KOPT-K1 (cell line): Measurements from ENCODE around the gene SLC9A9.
"Not testable (repeated sequence)": the region's sequence is repeated elsewhere in the genome, so short reads cannot be mapped to it uniquely, and the experiment has no call there.

ENCODE experiments used
- H3K27ac ChIP-seq: fragments of 200-600 bp; sonication (generic); 2 replicates; pipeline ENCODE4 v1.5.1; 2016; ENCODE audit warnings: antibody characterized with exemption, mild to moderate bottlenecking, low read depth, low read length; ENCODE audit not compliant: poor library complexity, severe bottlenecking
- H3K36me3 ChIP-seq: fragments of 200-600 bp; sonication (generic); 2 replicates; pipeline ENCODE4 v1.5.1; 2017; ENCODE audit warnings: antibody characterized with exemption, mild to moderate bottlenecking, low read length, moderate library complexity; ENCODE audit not compliant: insufficient read depth
- H3K9me3 ChIP-seq: fragments of 200-600 bp; sonication (generic); 2 replicates; pipeline ENCODE4 v1.5.1; 2017; ENCODE audit warnings: antibody characterized with exemption, low read length, mild to moderate bottlenecking; ENCODE audit not compliant: insufficient read depth, poor library complexity, severe bottlenecking

SLC9A9 gene

GRCh38 chr3:143809121-143809621 is 39.1 kb downstream of the SLC9A9 start:
- Histone ChIP-seq H3K27ac (no peak overlapping the region), H3K36me3 (no peaks in the 10 kb centered on the region), H3K9me3 (no peaks in the 10 kb centered on the region)

- Histone ChIP-seq H3K36me3 (no peaks in the 10 kb centered on the region), H3K9me3 (no peaks in the 10 kb centered on the region), H3K27ac (no peak overlapping the region)
Observed at GRCh38 chr3:143808030-143808429, 40.2 kb downstream of the SLC9A9 start.

GRCh38 chr3:143806038-143806437 is 42.2 kb downstream of the SLC9A9 start:
- no peaks in the 10 kb centered on the region for H3K36me3 ChIP-seq
- H3K9me3 ChIP-seq = no peaks in the 10 kb centered on the region
- H3K27ac ChIP-seq = no peak overlapping the region

GRCh38 chr3:143805476-143805875 is 42.8 kb downstream of the SLC9A9 start:
- H3K36me3 ChIP-seq, H3K9me3 ChIP-seq, H3K27ac ChIP-seq: not testable (repeated sequence)

- H3K9me3 ChIP-seq, H3K27ac ChIP-seq, H3K36me3 ChIP-seq: not testable (repeated sequence)
Observed at GRCh38 chr3:143801046-143801445, 47.2 kb downstream of the SLC9A9 start.

- not testable (repeated sequence) for H3K36me3 ChIP-seq, H3K9me3 ChIP-seq, H3K27ac ChIP-seq
Observed at GRCh38 chr3:143798151-143798550, 50.1 kb downstream of the SLC9A9 start.

- no peaks in the 10 kb centered on the region for H3K36me3 ChIP-seq
- no peak overlapping the region for H3K27ac ChIP-seq
- no peaks in the 10 kb centered on the region for H3K9me3 ChIP-seq
Observed at GRCh38 chr3:143795874-143796273, 52.4 kb downstream of the SLC9A9 start.

- no peaks in the 10 kb centered on the region for H3K36me3 ChIP-seq
- no peak overlapping the region for H3K27ac ChIP-seq
- no peaks in the 10 kb centered on the region for H3K9me3 ChIP-seq
Observed at GRCh38 chr3:143794793-143795462, 53.3 kb downstream of the SLC9A9 start.

- H3K27ac ChIP-seq = no peak overlapping the region
- no peaks in the 10 kb centered on the region for H3K36me3 ChIP-seq
- H3K9me3 ChIP-seq = no peaks in the 10 kb centered on the region
Observed at GRCh38 chr3:143793971-143794370, 54.3 kb downstream of the SLC9A9 start.

- Histone ChIP-seq H3K27ac (no peak overlapping the region), H3K36me3 (no peaks in the 10 kb centered on the region), H3K9me3 (no peaks in the 10 kb centered on the region)
Observed at GRCh38 chr3:143791386-143791785, 56.9 kb downstream of the SLC9A9 start.

- Histone ChIP-seq H3K9me3 (no peaks in the 10 kb centered on the region), H3K36me3 (no peaks in the 10 kb centered on the region), H3K27ac (no peak overlapping the region)
Observed at GRCh38 chr3:143786219-143787191, 61.8 kb downstream of the SLC9A9 start.

GRCh38 chr3:143784446-143784845 is 63.8 kb downstream of the SLC9A9 start:
- no peaks in the 10 kb centered on the region for H3K9me3 ChIP-seq
- H3K27ac ChIP-seq = no peak overlapping the region
- H3K36me3 ChIP-seq = no peaks in the 10 kb centered on the region

GRCh38 chr3:143783851-143784370 is 64.4 kb downstream of the SLC9A9 start:
- Histone ChIP-seq H3K9me3 (no peaks in the 10 kb centered on the region), H3K27ac (no peak overlapping the region), H3K36me3 (no peaks in the 10 kb centered on the region)

GRCh38 chr3:143775459-143775858 is 72.8 kb downstream of the SLC9A9 start:
- H3K27ac ChIP-seq = no peak overlapping the region
- no peaks in the 10 kb centered on the region for H3K9me3 ChIP-seq
- H3K36me3 ChIP-seq = no peaks in the 10 kb centered on the region

- H3K9me3 ChIP-seq = no peaks in the 10 kb centered on the region
- no peaks in the 10 kb centered on the region for H3K36me3 ChIP-seq
- no peak overlapping the region for H3K27ac ChIP-seq
Observed at GRCh38 chr3:143771939-143772338, 76.3 kb downstream of the SLC9A9 start.
